Measurements from ENCODE around the gene TMEM269.
A peak's percentile ranks its signal among the peaks of the same experiment; 100 is the strongest.

Gene TMEM269

DNA sequence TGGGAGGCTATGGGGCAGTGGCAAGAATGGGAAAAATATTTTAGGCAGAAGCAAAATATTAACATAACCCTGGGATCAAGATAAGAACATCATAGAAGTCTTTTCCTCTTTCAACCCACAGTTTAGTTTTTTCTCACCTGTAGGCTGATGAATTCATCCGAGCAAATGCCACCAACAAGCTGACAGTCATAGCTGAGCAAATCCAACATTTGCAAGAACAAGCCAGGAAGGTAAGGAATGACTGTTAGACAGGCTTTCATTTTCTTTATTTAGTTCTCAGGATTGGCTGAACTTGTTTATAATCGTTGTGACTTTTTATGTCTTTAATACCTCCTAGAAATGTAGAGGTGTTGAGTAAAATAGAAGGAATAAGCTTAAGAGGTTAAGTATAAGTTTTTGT is 11.4 kb upstream of the TMEM269 start:
- H3K4me2 ChIP-seq (ENCODE audit: low read length), result no peak overlapping the region
- no peak overlapping the region for H4K5ac ChIP-seq (ENCODE audit: low read length)
- no peak overlapping the region for H2BK120ac ChIP-seq (ENCODE audit: low read depth, low read length)
- H3K9ac ChIP-seq (ENCODE audit: low read length), result no peak overlapping the region
- no peak overlapping the region for H3K56ac ChIP-seq (ENCODE audit: low read length)
- H3K36me3 ChIP-seq (ENCODE audit: control insufficient read depth, insufficient read depth, low read length), result peaks cover 6% of the 10 kb centered on the region
- no CpG with 5 or more reads among the region's 2 CpGs for WGBS (ENCODE audit: extremely low coverage, insufficient coverage, low lambda C conversion rate)
- H2BK5ac ChIP-seq (ENCODE audit: low read length), result no peak overlapping the region
- H3K18ac ChIP-seq (ENCODE audit: low read length), result no peak overlapping the region
- no peaks in the 10 kb centered on the region for H3K27me3 ChIP-seq (ENCODE audit: insufficient read depth, low read length, poor library complexity)
- H3K27ac ChIP-seq (ENCODE audit: low read depth, low read length), result no peak overlapping the region
- H3K4ac ChIP-seq (ENCODE audit: low read depth, low read length), result no peak overlapping the region
- H3K4me1 ChIP-seq (ENCODE audit: control insufficient read depth, low read depth, low read length), result no peaks in the 10 kb centered on the region
- H3K23ac ChIP-seq (ENCODE audit: low read length), result no peak overlapping the region
- no peak overlapping the region for H2AK5ac ChIP-seq (ENCODE audit: low read length)
- H3K4me3 ChIP-seq (ENCODE audit: low read length), result no peak overlapping the region
- H4K8ac ChIP-seq (ENCODE audit: low read depth, low read length), result no peak overlapping the region
- peaks cover 1% of the 10 kb centered on the region for H3K79me2 ChIP-seq (ENCODE audit: control insufficient read depth, insufficient read depth, low read length)
- H2BK15ac ChIP-seq (replicated peaks; ENCODE audit: low read depth), result no peak overlapping the region
- DNase-seq, result no peak
- peaks cover 5% of the 10 kb centered on the region for H3K79me1 ChIP-seq (ENCODE audit: low read length)

DNA sequence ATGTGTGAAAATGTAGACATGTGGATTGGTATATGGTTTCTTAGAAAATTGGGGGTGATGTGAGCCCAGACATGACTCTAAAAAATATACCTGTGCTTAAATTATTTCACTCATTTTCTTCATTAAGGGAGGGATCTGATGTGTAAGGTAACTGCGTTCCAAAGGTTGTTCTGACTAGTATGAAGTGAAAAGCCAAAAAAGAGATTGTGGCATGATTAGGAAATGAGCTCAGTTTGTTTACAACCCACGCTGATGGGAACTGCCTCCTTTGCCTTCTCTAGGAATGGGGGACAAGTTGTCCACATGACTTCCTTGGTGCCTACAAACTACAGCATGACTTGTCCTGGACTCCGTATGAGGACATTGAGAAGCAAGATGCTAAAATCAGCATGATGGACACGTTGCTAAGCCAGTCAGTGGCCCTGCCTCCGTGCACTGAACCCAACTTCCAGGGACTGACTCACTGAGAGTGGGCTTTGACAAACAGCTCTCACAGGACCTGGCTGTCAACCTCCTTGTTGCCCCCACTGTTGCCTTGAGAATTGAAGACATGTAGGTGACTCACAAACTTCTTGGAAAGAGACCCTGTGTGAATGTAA is 9.8 kb upstream of the TMEM269 start:
- no peaks in the 10 kb centered on the region for H3K4me1 ChIP-seq (ENCODE audit: control insufficient read depth, low read depth, low read length)
- H3K27ac ChIP-seq (ENCODE audit: low read depth, low read length), result no peak overlapping the region
- no peak overlapping the region for H4K8ac ChIP-seq (ENCODE audit: low read depth, low read length)
- H3K23ac ChIP-seq (ENCODE audit: low read length), result no peak overlapping the region
- no peak overlapping the region for H2BK120ac ChIP-seq (ENCODE audit: low read depth, low read length)
- no peak overlapping the region for H3K9ac ChIP-seq (ENCODE audit: low read length)
- H3K18ac ChIP-seq (ENCODE audit: low read length), result no peak overlapping the region
- no peak for DNase-seq
- peaks cover 1% of the 10 kb centered on the region for H3K79me2 ChIP-seq (ENCODE audit: control insufficient read depth, insufficient read depth, low read length)
- WGBS (ENCODE audit: extremely low coverage, insufficient coverage, low lambda C conversion rate), result no CpG with 5 or more reads among the region's 5 CpGs
- H2BK15ac ChIP-seq (replicated peaks; ENCODE audit: low read depth), result no peak overlapping the region
- no peak overlapping the region for H3K4ac ChIP-seq (ENCODE audit: low read depth, low read length)
- H3K56ac ChIP-seq (ENCODE audit: low read length), result no peak overlapping the region
- H3K4me2 ChIP-seq (ENCODE audit: low read length), result no peak overlapping the region
- no peaks in the 10 kb centered on the region for H3K27me3 ChIP-seq (ENCODE audit: insufficient read depth, low read length, poor library complexity)
- no peak overlapping the region for H3K4me3 ChIP-seq (ENCODE audit: low read length)
- peaks cover 5% of the 10 kb centered on the region for H3K79me1 ChIP-seq (ENCODE audit: low read length)
- H2BK5ac ChIP-seq (ENCODE audit: low read length), result no peak overlapping the region
- peaks cover 6% of the 10 kb centered on the region for H3K36me3 ChIP-seq (ENCODE audit: control insufficient read depth, insufficient read depth, low read length)
- no peak overlapping the region for H4K5ac ChIP-seq (ENCODE audit: low read length)
- H2AK5ac ChIP-seq (ENCODE audit: low read length), result no peak overlapping the region

DNA sequence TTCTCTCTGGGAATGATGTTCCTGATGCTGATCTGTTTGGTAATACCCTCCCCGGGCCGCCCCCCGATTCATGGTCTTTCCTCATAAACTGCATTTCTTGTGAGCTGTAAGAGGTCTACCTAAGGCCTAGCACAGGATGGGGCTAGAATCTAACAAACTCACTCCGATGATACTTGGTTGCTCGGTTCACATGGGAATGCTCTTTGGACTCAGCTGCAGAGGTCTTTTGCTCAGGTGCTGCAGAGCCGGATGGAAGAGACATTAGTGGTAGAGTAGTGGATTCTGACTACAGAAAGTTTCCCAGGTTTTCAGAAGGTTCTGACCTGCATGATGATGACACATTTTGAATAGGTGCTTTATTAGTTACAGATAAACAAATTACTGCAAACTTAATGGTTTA is 8.3 kb upstream of the TMEM269 start:
- Histone ChIP-seq H3K56ac (ENCODE audit: low read length) (no peak overlapping the region), H3K18ac (ENCODE audit: low read length) (no peak overlapping the region), H2BK5ac (ENCODE audit: low read length) (no peak overlapping the region), H3K4me1 (ENCODE audit: control insufficient read depth, low read depth, low read length) (no peaks in the 10 kb centered on the region), H3K9ac (ENCODE audit: low read length) (no peak overlapping the region), H4K8ac (ENCODE audit: low read depth, low read length) (no peak overlapping the region), H3K79me1 (ENCODE audit: low read length) (peaks cover 4% of the 10 kb centered on the region), H3K4ac (ENCODE audit: low read depth, low read length) (no peak overlapping the region), H2BK120ac (ENCODE audit: low read depth, low read length) (no peak overlapping the region), H3K27me3 (ENCODE audit: insufficient read depth, low read length, poor library complexity) (no peaks in the 10 kb centered on the region), H3K4me3 (ENCODE audit: low read length) (no peak overlapping the region), H2BK15ac (replicated peaks; ENCODE audit: low read depth) (no peak overlapping the region), H3K27ac (ENCODE audit: low read depth, low read length) (no peak overlapping the region), H3K36me3 (ENCODE audit: control insufficient read depth, insufficient read depth, low read length) (peaks cover 6% of the 10 kb centered on the region), H3K79me2 (ENCODE audit: control insufficient read depth, insufficient read depth, low read length) (peaks cover 1% of the 10 kb centered on the region), H3K23ac (ENCODE audit: low read length) (no peak overlapping the region), H4K5ac (ENCODE audit: low read length) (no peak overlapping the region), H3K4me2 (ENCODE audit: low read length) (no peak overlapping the region), H2AK5ac (ENCODE audit: low read length) (no peak overlapping the region)
- no CpG with 5 or more reads among the region's 6 CpGs for WGBS (ENCODE audit: extremely low coverage, insufficient coverage, low lambda C conversion rate)
- DNase-seq, result no peak

DNA sequence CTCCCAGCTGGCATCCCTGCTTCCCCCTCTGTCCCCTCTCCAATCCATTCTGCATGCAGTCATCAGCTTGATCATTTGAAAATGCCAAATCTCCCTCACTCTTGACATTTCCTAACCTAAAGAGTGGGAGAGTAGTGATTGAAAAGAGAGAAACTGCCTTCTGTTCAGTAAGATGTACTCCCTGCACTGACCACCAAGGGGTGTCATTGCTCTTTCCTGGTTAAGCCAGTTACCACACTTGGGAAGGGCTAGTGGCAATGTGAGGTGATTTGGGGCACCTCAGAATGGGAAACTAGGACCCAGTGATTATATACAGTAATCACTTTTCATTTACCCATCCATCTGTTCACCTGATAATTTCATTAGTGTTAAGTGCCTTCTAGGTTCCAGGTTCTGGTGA is 6.9 kb upstream of the TMEM269 start:
- H3K4me1 ChIP-seq (ENCODE audit: control insufficient read depth, low read depth, low read length), result no peaks in the 10 kb centered on the region
- H3K27ac ChIP-seq (ENCODE audit: low read depth, low read length), result no peak overlapping the region
- peak; percentile 61 for DNase-seq
- H3K79me2 ChIP-seq (ENCODE audit: control insufficient read depth, insufficient read depth, low read length), result no peaks in the 10 kb centered on the region
- no peak overlapping the region for H3K4me2 ChIP-seq (ENCODE audit: low read length)
- H4K8ac ChIP-seq (ENCODE audit: low read depth, low read length), result no peak overlapping the region
- no peak overlapping the region for H3K9ac ChIP-seq (ENCODE audit: low read length)
- peaks cover 6% of the 10 kb centered on the region for H3K36me3 ChIP-seq (ENCODE audit: control insufficient read depth, insufficient read depth, low read length)
- H2BK15ac ChIP-seq (replicated peaks; ENCODE audit: low read depth), result no peak overlapping the region
- no peak overlapping the region for H3K23ac ChIP-seq (ENCODE audit: low read length)
- no peak overlapping the region for H3K18ac ChIP-seq (ENCODE audit: low read length)
- no peak overlapping the region for H3K4ac ChIP-seq (ENCODE audit: low read depth, low read length)
- no peak overlapping the region for H2AK5ac ChIP-seq (ENCODE audit: low read length)
- H4K5ac ChIP-seq (ENCODE audit: low read length), result no peak overlapping the region
- H2BK5ac ChIP-seq (ENCODE audit: low read length), result no peak overlapping the region
- no peak overlapping the region for H3K56ac ChIP-seq (ENCODE audit: low read length)
- H3K79me1 ChIP-seq (ENCODE audit: low read length), result peaks cover 2% of the 10 kb centered on the region
- H2BK120ac ChIP-seq (ENCODE audit: low read depth, low read length), result no peak overlapping the region
- H3K4me3 ChIP-seq (ENCODE audit: low read length), result no peak overlapping the region
- H3K27me3 ChIP-seq (ENCODE audit: insufficient read depth, low read length, poor library complexity), result no peaks in the 10 kb centered on the region

DNA sequence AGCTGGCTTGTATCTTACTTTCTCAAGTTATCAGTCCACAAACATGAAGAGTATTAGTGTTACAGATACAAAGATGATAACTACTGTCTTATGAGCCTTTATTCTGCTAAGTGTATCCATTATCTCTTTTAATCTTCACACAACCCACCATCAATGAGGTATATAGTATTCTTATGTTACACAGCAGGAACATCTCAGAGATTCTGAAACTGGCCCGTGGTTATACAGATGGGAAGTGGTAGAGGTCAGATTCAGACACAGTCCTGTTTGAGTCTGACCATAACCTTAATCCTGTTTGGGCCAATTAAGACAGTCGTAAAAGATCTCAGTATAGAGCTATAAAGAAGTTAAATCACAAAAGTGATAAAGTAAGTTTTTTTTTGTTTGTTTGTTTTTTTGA is 5.1 kb upstream of the TMEM269 start:
- Histone ChIP-seq H3K18ac (ENCODE audit: low read length) (no peak overlapping the region), H2BK120ac (ENCODE audit: low read depth, low read length) (no peak overlapping the region), H4K5ac (ENCODE audit: low read length) (no peak overlapping the region), H3K23ac (ENCODE audit: low read length) (no peak overlapping the region), H3K9ac (ENCODE audit: low read length) (no peak overlapping the region), H4K8ac (ENCODE audit: low read depth, low read length) (no peak overlapping the region), H3K56ac (ENCODE audit: low read length) (no peak overlapping the region), H3K4me1 (ENCODE audit: control insufficient read depth, low read depth, low read length) (no peaks in the 10 kb centered on the region), H3K79me1 (ENCODE audit: low read length) (no peaks in the 10 kb centered on the region), H2BK15ac (replicated peaks; ENCODE audit: low read depth) (no peak overlapping the region), H3K27me3 (ENCODE audit: insufficient read depth, low read length, poor library complexity) (no peaks in the 10 kb centered on the region), H2BK5ac (ENCODE audit: low read length) (no peak overlapping the region), H3K36me3 (ENCODE audit: control insufficient read depth, insufficient read depth, low read length) (peaks cover 6% of the 10 kb centered on the region), H3K79me2 (ENCODE audit: control insufficient read depth, insufficient read depth, low read length) (no peaks in the 10 kb centered on the region), H2AK5ac (ENCODE audit: low read length) (no peak overlapping the region), H3K27ac (ENCODE audit: low read depth, low read length) (no peak overlapping the region), H3K4me3 (ENCODE audit: low read length) (no peak overlapping the region), H3K4ac (ENCODE audit: low read depth, low read length) (no peak overlapping the region), H3K4me2 (ENCODE audit: low read length) (no peak overlapping the region)
- DNase-seq, result no peak
- WGBS (ENCODE audit: extremely low coverage, insufficient coverage, low lambda C conversion rate), result no CpG with 5 or more reads among the region's 2 CpGs

DNA sequence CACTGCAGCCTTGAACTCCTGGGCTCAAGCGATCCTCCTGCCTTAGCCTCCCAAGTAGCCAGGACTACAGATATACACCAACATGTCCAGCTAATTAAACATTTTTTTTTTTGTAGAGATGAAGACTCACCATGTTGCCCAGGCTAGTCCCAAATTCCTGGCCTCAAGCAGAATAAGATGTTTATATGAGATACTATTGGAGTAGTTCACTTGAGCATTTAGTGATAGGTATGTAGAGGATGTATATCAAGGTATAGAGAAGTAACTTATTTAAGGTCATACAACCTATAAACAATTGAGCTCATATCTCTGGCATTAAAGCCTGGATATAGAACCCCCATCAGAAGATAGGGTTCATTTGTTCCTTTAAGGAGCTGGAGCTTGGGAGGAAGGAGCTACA is 4.6 kb upstream of the TMEM269 start:
- Histone ChIP-seq H3K56ac (ENCODE audit: low read length) (no peak overlapping the region), H3K23ac (ENCODE audit: low read length) (no peak overlapping the region), H3K79me2 (ENCODE audit: control insufficient read depth, insufficient read depth, low read length) (no peaks in the 10 kb centered on the region), H3K4me2 (ENCODE audit: low read length) (no peak overlapping the region), H2BK120ac (ENCODE audit: low read depth, low read length) (no peak overlapping the region), H3K27ac (ENCODE audit: low read depth, low read length) (no peak overlapping the region), H3K4me1 (ENCODE audit: control insufficient read depth, low read depth, low read length) (no peaks in the 10 kb centered on the region), H3K4me3 (ENCODE audit: low read length) (no peak overlapping the region), H3K27me3 (ENCODE audit: insufficient read depth, low read length, poor library complexity) (no peaks in the 10 kb centered on the region), H4K5ac (ENCODE audit: low read length) (no peak overlapping the region), H3K4ac (ENCODE audit: low read depth, low read length) (no peak overlapping the region), H2AK5ac (ENCODE audit: low read length) (no peak overlapping the region), H3K79me1 (ENCODE audit: low read length) (no peaks in the 10 kb centered on the region), H3K36me3 (ENCODE audit: control insufficient read depth, insufficient read depth, low read length) (peaks cover 3% of the 10 kb centered on the region), H4K8ac (ENCODE audit: low read depth, low read length) (no peak overlapping the region), H3K9ac (ENCODE audit: low read length) (no peak overlapping the region), H3K18ac (ENCODE audit: low read length) (no peak overlapping the region), H2BK5ac (ENCODE audit: low read length) (no peak overlapping the region), H2BK15ac (replicated peaks; ENCODE audit: low read depth) (no peak overlapping the region)
- WGBS (ENCODE audit: extremely low coverage, insufficient coverage, low lambda C conversion rate), result no CpG with 5 or more reads among the region's 1 CpG
- DNase-seq, result no peak

All from mesendoderm (in vitro differentiated cells).